ENCODE results near the gene TKT. TPM values are rescaled to one million over a fixed set of nuclear protein-coding genes. Genes with fewer than 3 reads are reported as not detected.
A peak's percentile ranks its signal among the peaks of the same experiment; 100 is the strongest.

Gene TKT
- total and polyA plus RNA-seq, 8 donors, result 84.9 to 385 (median 140) TPM

GRCh38 chr3:53250881-53251605 lies 4.8 kb downstream of the TKT start:
- Histone ChIP-seq H3K27me3 (no peaks in the 10 kb centered on the region), H3K9me3 (no peaks in the 10 kb centered on the region), H3K4me1 (peaks cover 37 to 78% (median 63%) of the 10 kb centered on the region in 4 donors), H3K4me3 (no peak overlapping the region), H3K36me3 (peaks cover 0 to 5% (median 1%) of the 10 kb centered on the region in 4 donors), H3K27ac (peak overlapping the region in 3 of 5 donors; percentile 3 to 85 (median 69))
- intact Hi-C loops (cut with DNase I; ENCODE audit: low total_unique reads), result no loop called here
- TF ChIP-seq POLR2A (IDR thresholded peaks at IDR 0.05), result no peak
- TF ChIP-seq CTCF (IDR thresholded peaks at IDR 0.05), result no peak
- no peak for TF ChIP-seq EP300 (IDR thresholded peaks at IDR 0.05)
- no peak for TF ChIP-seq POLR2AphosphoS5 (IDR thresholded peaks at IDR 0.05)
- WGBS, 5 donors, result 72 to 100% (median 86%) methylated on average over 4 of the region's 4 CpGs
- no peak for DNase-seq

GRCh38 chr3:53250453-53250852 lies 5.4 kb downstream of the TKT start:
- whole genome bisulfite sequencing, 5 donors, result 89 to 99% (median 94%) methylated on average over 3 of the region's 3 CpGs
- Histone ChIP-seq H3K4me3 (no peak overlapping the region), H3K9me3 (no peaks in the 10 kb centered on the region), H3K27me3 (no peaks in the 10 kb centered on the region), H3K4me1 (peaks cover 36 to 83% (median 64%) of the 10 kb centered on the region in 4 donors), H3K27ac (peak overlapping the region in 3 of 5 donors; percentile 15 to 85 (median 69)), H3K36me3 (peaks cover 0 to 11% (median 3%) of the 10 kb centered on the region in 4 donors)
- no peak for TF ChIP-seq EP300 (IDR thresholded peaks at IDR 0.05)
- no peak for TF ChIP-seq POLR2A (IDR thresholded peaks at IDR 0.05)
- no peak for TF ChIP-seq POLR2AphosphoS5 (IDR thresholded peaks at IDR 0.05)
- no peak for TF ChIP-seq CTCF (IDR thresholded peaks at IDR 0.05)
- DNase-seq, result no peak
- intact Hi-C loops (cut with DNase I; ENCODE audit: low total_unique reads), result no loop called here

GRCh38 chr3:53248161-53248560 lies 7.7 kb downstream of the TKT start:
- H3K4me1 ChIP-seq, result peaks cover 46 to 89% (median 64%) of the 10 kb centered on the region in 4 donors
- DNase-seq, result no peak
- no peak overlapping the region for H3K27ac ChIP-seq
- intact Hi-C loops (cut with DNase I; ENCODE audit: low total_unique reads), result no loop called here
- TF ChIP-seq CTCF (IDR thresholded peaks at IDR 0.05) (no peak), POLR2A (IDR thresholded peaks at IDR 0.05) (no peak), EP300 (IDR thresholded peaks at IDR 0.05) (no peak), POLR2AphosphoS5 (IDR thresholded peaks at IDR 0.05) (no peak)
- H3K4me3 ChIP-seq, result no peak overlapping the region
- peaks cover 0 to 11% (median 3%) of the 10 kb centered on the region in 4 donors for H3K36me3 ChIP-seq
- no peaks in the 10 kb centered on the region for H3K9me3 ChIP-seq
- no peaks in the 10 kb centered on the region for H3K27me3 ChIP-seq
- 66 to 85% (median 73%) methylated on average over 6 of the region's 6 CpGs for WGBS, 5 donors

GRCh38 chr3:53247619-53248018 lies 8.2 kb downstream of the TKT start:
- no peak overlapping the region for H3K4me3 ChIP-seq
- DNase-seq, result no peak
- H3K4me1 ChIP-seq, result peaks cover 47 to 89% (median 64%) of the 10 kb centered on the region in 4 donors
- TF ChIP-seq POLR2A (IDR thresholded peaks at IDR 0.05) (no peak), EP300 (IDR thresholded peaks at IDR 0.05) (no peak), POLR2AphosphoS5 (IDR thresholded peaks at IDR 0.05) (no peak), CTCF (IDR thresholded peaks at IDR 0.05) (no peak)
- no peaks in the 10 kb centered on the region for H3K9me3 ChIP-seq
- WGBS, 5 donors, result 73 to 91% (median 82%) methylated on average over 2 of the region's 2 CpGs
- peaks cover 0 to 11% (median 4%) of the 10 kb centered on the region in 4 donors for H3K36me3 ChIP-seq
- intact Hi-C loops (cut with DNase I; ENCODE audit: low total_unique reads), result no loop called here
- H3K27me3 ChIP-seq, result no peaks in the 10 kb centered on the region
- no peak overlapping the region for H3K27ac ChIP-seq

All from stomach (tissue), 9 donors.